Spleen (tissue), 11 donors: ENCODE results near the gene WFIKKN2. TPM values are rescaled to one million over a fixed set of nuclear protein-coding genes. Genes with fewer than 3 reads are reported as not detected.
"Not testable (repeated sequence)": the region's sequence is repeated elsewhere in the genome, so short reads cannot be mapped to it uniquely, and the experiment has no call there.

ENCODE experiments used
- DNase-seq: peaks from one replicate; pipeline ENCODE4 v3.0.0-alpha.2; 2020
- H3K27ac ChIP-seq, 8 donors: fragments of 200-600 bp; sonication (generic) in 7 of 8; 1 replicate in 4 of 8; 2 replicates in 4 of 8; pipeline versions ENCODE4 v1.5.0 to v1.8.0; 2016 to 2021; ENCODE audit warnings: inconsistent platforms in 4 of 8, mild to moderate bottlenecking in 4 of 8, moderate library complexity in 1 of 8
- H3K27me3 ChIP-seq, 7 donors: fragments of 200-600 bp; sonication (generic) in 6 of 7; replicated peaks in 1 of 7; 1 replicate in 4 of 7; 2 replicates in 3 of 7; pipeline versions ENCODE4 v1.5.0 to v1.8.0; 2016 to 2021; ENCODE audit warnings: inconsistent platforms in 3 of 7, mild to moderate bottlenecking in 1 of 7
- H3K36me3 ChIP-seq, 6 donors: fragments of 200-600 bp; sonication (generic) in 5 of 6; 1 replicate in 4 of 6; 2 replicates in 2 of 6; pipeline versions ENCODE4 v1.5.0 to v1.8.0; 2016 to 2021; ENCODE audit warnings: inconsistent platforms in 2 of 6
- H3K4me1 ChIP-seq, 6 donors: fragments of 200-600 bp; sonication (generic) in 5 of 6; 1 replicate in 3 of 6; 2 replicates in 3 of 6; pipeline versions ENCODE4 v1.5.0 to v1.8.0; 2016 to 2021; ENCODE audit warnings: inconsistent platforms in 3 of 6
- H3K4me3 ChIP-seq, 8 donors: fragments of 200-600 bp; sonication (generic) in 7 of 8; 1 replicate in 4 of 8; 2 replicates in 4 of 8; pipeline versions ENCODE4 v1.5.0 to v1.8.0; 2016 to 2021; ENCODE audit warnings: inconsistent platforms in 4 of 8, mild to moderate bottlenecking in 4 of 8, moderate library complexity in 2 of 8
- H3K9me3 ChIP-seq, 8 donors: fragments of 200-600 bp; sonication (generic) in 7 of 8; 1 replicate in 4 of 8; 2 replicates in 4 of 8; pipeline versions ENCODE4 v1.5.0 to v1.8.0; 2016 to 2021; ENCODE audit warnings: inconsistent platforms in 4 of 8
- CTCF ChIP-seq, 11 experiments: fragments of 200-600 bp in 7 of 11; fragments of 450-650 bp in 4 of 11; sonication (generic) in 4 of 11; IDR thresholded peaks in 8 of 11; conservative IDR thresholded peaks in 3 of 11; 1 replicate in 7 of 11; 2 replicates in 4 of 11; pipeline versions ENCODE4 v1.4.0 to v1.8.0; 2016 to 2021; ENCODE audit warnings: antibody characterized with exemption in 11 of 11, inconsistent platforms in 4 of 11, mild to moderate bottlenecking in 1 of 11
- POLR2A ChIP-seq, 3 donors: fragments of 450-650 bp; IDR thresholded peaks; one replicate each; pipeline ENCODE4 v1.5.1; 2017; ENCODE audit warnings: antibody characterized with exemption in 3 of 3, mild to moderate bottlenecking in 1 of 3
- POLR2AphosphoS5 ChIP-seq, 3 donors: sonication (generic); formaldehyde crosslinking; IDR thresholded peaks; one replicate each; pipeline ENCODE4 v1.5.1; 2017; ENCODE audit warnings: antibody characterized with exemption in 3 of 3
- WGBS, 5 donors: extraction: QIAGEN DNeasy Blood & Tissue Kit in 3 of 5; methylation state at CpG; one replicate each; pipeline versions ENCODE4 v1.1.5 to v1.1.7; 2013 to 2018; 5-methylcytosine and 5-hydroxymethylcytosine counted together
- intact Hi-C: fragments of 100-400 bp; cut with DNase I; formaldehyde crosslinking; loops from one replicate; pipeline ENCODE4 v1.15.0; 2023; ENCODE audit warnings: low total_unique reads
- polyA plus RNA-seq, 3 donors: library from polyadenylated mRNA; stranded (reverse); fragments of 200-250 nt; gene quantifications; one replicate each; pipeline ENCODE4 v1.2.1, GENCODE V29; 2013
- total RNA-seq, 7 donors: library from RNA; depleted of rRNA in 3 of 7; stranded (reverse); fragments of >200 nt in 3 of 7; fragmentation: NEBNext Ultra II Directional in 4 of 7; extraction: Animal tissue kit (Norgen Biotek cat#: 25700) in 4 of 7; gene quantifications; one replicate each; pipeline versions ENCODE4 v1.1.0 to v1.2.1, GENCODE V29; 2016 to 2021
- donor health status: healthy with polysubstance abuse.
- donor health status: DM: no; HTN: no; CAD: no; lungs with moderate emphysema.
- donor health status: DM: no; HTN: no; CAD: no.
- donor health status: Bipolar disorder and iron deficiency.
- donor health status: healthy.
- donor health status: DM: no; HTN: no; CAD: no.
- donor health status: DM: yes; HTN: yes; CAD: no.

Gene WFIKKN2
- total and polyA plus RNA-seq, 10 donors = 0.02 to 0.51 (median 0.10) TPM; not detected in 4

GRCh38 chr17:50871364-50871763 lies 36.0 kb downstream of the WFIKKN2 start:
- H3K4me3 ChIP-seq = no peak overlapping the region
- no peaks in the 10 kb centered on the region for H3K9me3 ChIP-seq
- H3K27me3 ChIP-seq = no peaks in the 10 kb centered on the region
- H3K27ac ChIP-seq = peak overlapping the region in 1 of 8 donors; percentile 10
- intact Hi-C loops = no loop called here
- DNase-seq = no peak
- WGBS, 5 donors = 31 to 38% (median 31%) methylated on average over 4 of the region's 4 CpGs
- peaks cover 18 to 52% (median 39%) of the 10 kb centered on the region in 6 donors for H3K4me1 ChIP-seq
- H3K36me3 ChIP-seq = no peaks in the 10 kb centered on the region
- no peak for TF ChIP-seq CTCF (IDR thresholded peaks at IDR 0.05 in 8 of 11, conservative IDR thresholded peaks at IDR 0.05 in 3 of 11)
- no peak for TF ChIP-seq POLR2A (IDR thresholded peaks at IDR 0.05)
- no peak for TF ChIP-seq POLR2AphosphoS5 (IDR thresholded peaks at IDR 0.05)

- no peaks in the 10 kb centered on the region for H3K36me3 ChIP-seq
- TF ChIP-seq POLR2AphosphoS5 (IDR thresholded peaks at IDR 0.05) (no peak), CTCF (IDR thresholded peaks at IDR 0.05 in 8 of 11, conservative IDR thresholded peaks at IDR 0.05 in 3 of 11) (no peak), POLR2A (IDR thresholded peaks at IDR 0.05) (no peak)
- no peak overlapping the region for H3K4me3 ChIP-seq
- H3K27ac ChIP-seq = no peak overlapping the region
- no peaks in the 10 kb centered on the region for H3K9me3 ChIP-seq
- H3K27me3 ChIP-seq = no peaks in the 10 kb centered on the region
- intact Hi-C loops = no loop called here
- 43 to 57% (median 48%) methylated on average over 2 of the region's 2 CpGs for WGBS, 5 donors
- DNase-seq = no peak
- peaks cover 18 to 52% (median 39%) of the 10 kb centered on the region in 6 donors for H3K4me1 ChIP-seq
Measured at GRCh38 chr17:50871898-50872297, 36.5 kb downstream of the WFIKKN2 start.

- no peak for DNase-seq
- H3K9me3 ChIP-seq = no peaks in the 10 kb centered on the region
- no peak overlapping the region for H3K27ac ChIP-seq
- no peak overlapping the region for H3K4me3 ChIP-seq
- intact Hi-C loops = no loop called here
- no peaks in the 10 kb centered on the region for H3K27me3 ChIP-seq
- TF ChIP-seq CTCF (IDR thresholded peaks at IDR 0.05 in 8 of 11, conservative IDR thresholded peaks at IDR 0.05 in 3 of 11) (no peak), POLR2A (IDR thresholded peaks at IDR 0.05) (no peak), POLR2AphosphoS5 (IDR thresholded peaks at IDR 0.05) (no peak)
- WGBS, 5 donors = 19 to 37% (median 30%) methylated on average over 4 of the region's 4 CpGs
- no peaks in the 10 kb centered on the region for H3K36me3 ChIP-seq
- peaks cover 18 to 47% (median 36%) of the 10 kb centered on the region in 6 donors for H3K4me1 ChIP-seq
Measured at GRCh38 chr17:50872710-50873424, 37.5 kb downstream of the WFIKKN2 start.

GRCh38 chr17:50875074-50875473 lies 39.7 kb downstream of the WFIKKN2 start:
- Histone ChIP-seq H3K4me1 (peaks cover 18 to 32% (median 27%) of the 10 kb centered on the region in 6 donors), H3K27me3 (no peaks in the 10 kb centered on the region), H3K27ac (no peak overlapping the region), H3K9me3 (peaks cover 0 to 12% (median 9%) of the 10 kb centered on the region in 8 donors), H3K36me3 (no peaks in the 10 kb centered on the region), H3K4me3 (no peak overlapping the region)
- intact Hi-C loops = no loop called here
- TF ChIP-seq POLR2AphosphoS5 (IDR thresholded peaks at IDR 0.05) (no peak), POLR2A (IDR thresholded peaks at IDR 0.05) (no peak), CTCF (IDR thresholded peaks at IDR 0.05 in 8 of 11, conservative IDR thresholded peaks at IDR 0.05 in 3 of 11) (no peak)
- DNase-seq = no peak
- 43 to 73% (median 53%) methylated on average over 2 of the region's 2 CpGs for WGBS, 5 donors

- intact Hi-C loops, H3K4me3 ChIP-seq, H3K36me3 ChIP-seq, H3K27ac ChIP-seq, H3K27me3 ChIP-seq, DNase-seq: not testable (repeated sequence)
- WGBS, 5 donors = 96 to 99% (median 97%) methylated on average over 9 of the region's 9 CpGs
- Histone ChIP-seq H3K9me3 (peaks cover 0 to 14% (median 9%) of the 10 kb centered on the region in 8 donors), H3K4me1 (peaks cover 5 to 15% (median 12%) of the 10 kb centered on the region in 6 donors)
Measured at GRCh38 chr17:50877042-50877441, 41.7 kb downstream of the WFIKKN2 start.
